CD4-positive, alpha-beta T cell treated with Interleukin-17A for 1 hour (primary cell): ENCODE results near the gene CPE.
A peak's percentile ranks its signal among the peaks of the same experiment; 100 is the strongest.
"Not testable (repeated sequence)": the region's sequence is repeated elsewhere in the genome, so short reads cannot be mapped to it uniquely, and the experiment has no call there.

Source experiments
- DNase-seq: peaks from one replicate; pipeline ENCODE4 v3.0.0-alpha.2; 2020

Gene CPE

GRCh38 chr4:165472943-165473676 is 94.3 kb downstream of the CPE start:
- no peak for DNase-seq

DNA sequence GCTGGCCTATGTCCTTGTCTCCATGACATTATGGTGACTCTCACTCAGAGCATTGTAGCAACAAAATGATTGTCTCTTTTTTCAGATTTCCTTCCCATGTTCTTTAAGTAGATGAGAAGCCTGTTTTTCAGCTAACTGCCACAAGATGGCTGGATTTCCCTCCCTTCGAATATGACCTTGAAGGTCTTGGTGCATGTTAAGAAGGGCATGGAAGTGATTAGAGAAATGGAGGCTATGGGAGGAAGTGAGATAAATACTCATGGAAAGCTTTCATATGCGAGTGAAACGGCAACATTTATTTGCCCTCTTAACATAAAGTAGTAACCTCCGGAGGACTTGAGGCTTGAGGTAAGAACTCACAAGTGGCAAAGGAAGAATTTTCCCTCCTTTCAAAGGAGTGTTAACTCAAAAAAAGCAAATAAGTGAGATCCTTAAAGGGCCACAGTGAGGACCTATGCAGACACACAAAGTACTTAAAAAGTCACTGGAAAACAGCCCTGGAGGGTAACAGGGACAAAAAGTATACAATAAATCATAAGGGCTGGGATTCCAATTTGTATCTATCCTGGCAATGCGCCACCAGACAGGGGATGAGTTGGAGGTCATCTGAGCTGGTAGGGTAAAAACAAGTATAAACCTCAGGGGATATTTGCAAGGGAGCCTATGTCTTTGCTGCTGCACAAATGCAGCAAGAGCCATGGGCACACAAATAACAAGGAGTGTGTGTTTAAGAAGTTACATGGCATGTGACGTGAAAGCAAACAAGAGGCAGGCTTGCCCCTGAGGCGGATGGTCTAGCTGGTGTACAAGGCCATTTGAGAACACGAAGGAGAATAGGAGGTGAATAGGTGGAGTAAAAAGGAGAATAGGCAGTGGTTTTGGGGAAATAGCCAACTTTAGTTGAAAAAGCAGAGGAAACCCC is 96.2 kb downstream of the CPE start:
- DNase-seq = no peak

GRCh38 chr4:165475706-165476070 is 96.9 kb downstream of the CPE start:
- DNase-seq = no peak

- DNase-seq = no peak
These were observed 97.6 kb downstream of the CPE start for GRCh38 chr4:165476214-165477098.

DNA sequence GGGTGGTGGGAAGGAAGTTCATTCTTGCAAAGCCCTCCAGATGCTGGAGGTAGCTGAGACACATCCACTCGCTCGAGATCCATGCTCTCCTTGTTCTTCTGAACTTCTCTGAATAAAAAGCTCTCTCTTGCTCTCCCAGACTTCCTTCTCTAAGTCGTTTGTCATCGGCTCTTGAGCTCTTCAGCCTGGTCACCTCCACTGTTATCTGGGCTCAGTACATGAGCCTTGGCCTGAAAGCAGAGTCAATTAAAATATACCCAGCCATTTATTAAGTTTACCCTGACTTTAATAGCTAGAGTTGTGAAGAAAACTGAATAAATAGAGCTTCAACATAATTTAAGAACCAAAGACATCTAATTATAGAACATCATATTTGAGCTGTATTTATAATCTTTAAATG is 99.0 kb downstream of the CPE start:
- DNase-seq = no peak

GRCh38 chr4:165478260-165478659 is 99.5 kb downstream of the CPE start:
- no peak for DNase-seq

GRCh38 chr4:165481053-165481835 is 102.4 kb downstream of the CPE start:
- no peak for DNase-seq

- no peak for DNase-seq
These were observed 111.0 kb downstream of the CPE start for GRCh38 chr4:165489786-165490185.

GRCh38 chr4:165492583-165492982 is 113.8 kb downstream of the CPE start:
- DNase-seq = not testable (repeated sequence)

- DNase-seq = peak; percentile 56
These were observed 114.6 kb downstream of the CPE start for GRCh38 chr4:165493359-165493758.

DNA sequence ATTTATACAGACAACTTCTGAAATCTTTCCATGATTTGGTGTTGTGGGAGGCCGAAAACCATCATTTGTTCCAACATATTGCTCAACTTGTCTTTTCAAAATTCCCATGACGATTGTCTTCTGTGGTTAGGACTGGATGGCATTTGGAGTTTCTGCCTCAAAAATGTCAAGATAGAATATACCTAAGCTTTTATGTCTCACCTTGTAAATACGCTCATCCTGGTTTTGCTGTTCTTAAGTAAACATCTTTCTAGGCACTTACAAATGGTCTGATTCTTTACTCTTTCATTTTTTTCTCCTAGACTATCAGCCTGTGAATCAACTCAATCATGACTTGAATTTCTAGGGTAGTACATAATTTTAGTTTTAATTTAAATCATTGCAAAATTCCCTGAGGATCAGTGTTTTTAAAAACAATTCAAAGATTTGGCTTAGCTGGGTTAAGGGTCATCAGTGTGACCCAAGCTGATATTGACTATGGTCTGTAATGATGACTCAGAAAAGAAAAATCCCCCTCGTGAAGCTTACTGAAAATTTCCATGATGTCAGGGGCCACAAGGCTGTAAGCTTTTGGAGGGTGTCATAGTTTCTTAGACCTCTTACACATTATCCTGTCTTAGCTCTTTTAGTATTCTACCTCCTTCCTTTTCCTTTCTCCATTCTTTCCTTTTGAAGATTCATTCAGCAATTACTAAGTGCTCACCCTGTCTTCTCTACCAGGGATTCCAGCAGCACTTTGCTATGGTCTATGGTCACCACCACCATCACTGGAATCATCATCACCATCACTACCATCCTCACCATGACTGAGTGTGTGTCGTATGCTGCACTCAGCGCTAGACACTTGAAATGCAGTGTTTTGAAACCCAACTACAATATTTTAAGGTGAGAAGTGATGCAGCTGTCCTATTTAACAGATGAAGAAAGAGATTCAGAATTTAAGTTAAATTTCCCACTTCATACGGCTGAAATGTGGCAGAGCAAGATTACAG is 124.4 kb downstream of the CPE start:
- no peak for DNase-seq

GRCh38 chr4:165504184-165504583 is 125.4 kb downstream of the CPE start:
- no peak for DNase-seq

DNA sequence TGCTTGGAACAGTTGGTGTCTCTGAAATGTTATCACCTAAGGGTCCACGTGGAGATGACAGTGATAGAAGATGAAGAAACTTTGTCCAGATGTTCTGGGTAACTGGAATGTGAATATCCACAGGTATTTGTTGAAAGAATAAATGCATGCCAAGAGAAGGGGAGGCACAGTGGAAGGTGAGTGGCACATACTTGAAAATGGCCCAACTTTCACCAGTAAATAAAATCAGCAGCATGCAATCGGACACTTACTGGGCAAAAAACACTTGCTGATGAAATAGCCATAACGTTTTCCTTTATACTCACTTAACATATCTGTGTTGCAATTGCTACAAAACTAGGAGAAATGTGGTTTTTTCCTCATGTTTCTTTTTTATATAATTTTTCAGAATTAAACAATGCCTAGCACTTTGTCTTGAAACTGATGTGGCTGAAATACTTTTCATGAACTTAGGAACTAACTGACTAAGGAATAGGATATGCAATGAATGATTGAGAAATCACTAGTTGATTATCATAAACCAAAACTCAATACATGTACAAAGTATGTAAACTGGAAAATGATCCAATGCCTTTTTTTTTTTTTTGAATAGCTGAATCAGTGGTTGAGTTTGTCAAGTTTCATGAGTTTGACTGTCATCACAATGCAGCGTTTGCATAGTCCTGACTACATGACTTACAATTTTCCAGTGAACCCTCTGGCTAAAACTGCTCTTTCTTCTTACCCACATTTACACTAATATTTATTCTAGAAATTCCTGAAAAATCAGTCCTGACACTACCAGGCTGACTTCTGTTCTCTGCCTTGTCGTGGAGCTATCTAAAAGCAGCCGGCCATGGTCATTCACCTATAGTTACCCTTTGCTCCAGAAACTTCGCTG is 127.4 kb downstream of the CPE start:
- no peak for DNase-seq

- DNase-seq = no peak
These were observed 128.0 kb downstream of the CPE start for GRCh38 chr4:165506849-165507248.

DNA sequence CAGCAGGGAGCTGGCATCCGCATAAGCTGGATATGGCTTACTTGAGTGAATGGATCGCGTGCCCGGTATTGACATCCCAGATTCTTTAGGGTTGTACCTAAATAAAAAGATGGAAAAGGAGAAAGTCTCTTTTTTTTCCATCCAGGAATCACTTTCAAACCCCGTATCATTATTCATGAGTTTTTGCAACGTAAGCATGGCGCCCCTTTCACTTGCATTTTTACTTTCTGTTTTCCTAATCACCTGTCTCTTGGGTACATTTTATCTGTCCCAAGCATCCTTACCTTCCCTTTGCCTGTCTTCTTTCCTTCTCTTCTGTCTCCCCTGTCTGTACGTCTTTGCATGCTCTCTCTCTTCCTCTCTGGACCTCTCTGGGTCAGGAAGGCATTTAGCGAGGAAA is 128.6 kb downstream of the CPE start:
- DNase-seq = no peak

- no peak for DNase-seq
These were observed 129.7 kb downstream of the CPE start for GRCh38 chr4:165508372-165509120.

GRCh38 chr4:165512424-165512823 is 133.6 kb downstream of the CPE start:
- DNase-seq = no peak

GRCh38 chr4:165514739-165515138 is 135.9 kb downstream of the CPE start:
- no peak for DNase-seq

- no peak for DNase-seq
These were observed 136.4 kb downstream of the CPE start for GRCh38 chr4:165515201-165515600.
